ENCODE measurements around the gene OGFOD1. TPM values are rescaled to one million over a fixed set of nuclear protein-coding genes. Genes with fewer than 3 reads are reported as not detected.

Gene OGFOD1
- total RNA-seq, 1 donor from 2014 or later: 21.4 TPM

GRCh38 chr16:56491657-56492261, 40.4 kb downstream of the OGFOD1 start:
- Histone ChIP-seq H3K4me3 (ENCODE audit: low read length in 3 of 3) (no peak overlapping the region), H3K27me3 (ENCODE audit: control insufficient read depth in 3 of 3, insufficient read depth in 3 of 3, low read length in 3 of 3) (no peaks in the 10 kb centered on the region), H3K27ac (ENCODE audit: low read depth, low read length) (no peak overlapping the region), H3K9me3 (ENCODE audit: control insufficient read depth in 3 of 3, low read length in 3 of 3) (no peaks in the 10 kb centered on the region), H3K4me1 (ENCODE audit: control insufficient read depth in 3 of 3, insufficient read depth in 3 of 3, low read length in 3 of 3) (no peaks in the 10 kb centered on the region), H3K36me3 (ENCODE audit: control insufficient read depth in 3 of 3, insufficient read depth in 3 of 3, low read length in 3 of 3) (peaks cover 7 to 22% (median 10%) of the 10 kb centered on the region in 3 donors), H3K9ac (ENCODE audit: low read depth in 1 of 3, low read length in 3 of 3) (no peak overlapping the region)

GRCh38 chr16:56493126-56493525, 41.8 kb downstream of the OGFOD1 start:
- H3K9me3 ChIP-seq (ENCODE audit: control insufficient read depth in 3 of 3, low read length in 3 of 3): no peaks in the 10 kb centered on the region
- no peak overlapping the region for H3K27ac ChIP-seq (ENCODE audit: low read depth, low read length)
- H3K27me3 ChIP-seq (ENCODE audit: control insufficient read depth in 3 of 3, insufficient read depth in 3 of 3, low read length in 3 of 3): no peaks in the 10 kb centered on the region
- peaks cover 10 to 28% (median 23%) of the 10 kb centered on the region in 3 donors for H3K36me3 ChIP-seq (ENCODE audit: control insufficient read depth in 3 of 3, insufficient read depth in 3 of 3, low read length in 3 of 3)
- H3K4me3 ChIP-seq (ENCODE audit: low read length in 3 of 3): no peak overlapping the region
- no peak overlapping the region for H3K9ac ChIP-seq (ENCODE audit: low read depth in 1 of 3, low read length in 3 of 3)
- H3K4me1 ChIP-seq (ENCODE audit: control insufficient read depth in 3 of 3, insufficient read depth in 3 of 3, low read length in 3 of 3): no peaks in the 10 kb centered on the region

GRCh38 chr16:56493815-56494214, 42.5 kb downstream of the OGFOD1 start:
- H3K36me3 ChIP-seq (ENCODE audit: control insufficient read depth in 3 of 3, insufficient read depth in 3 of 3, low read length in 3 of 3): peaks cover 11 to 35% (median 30%) of the 10 kb centered on the region in 3 donors
- H3K4me3 ChIP-seq (ENCODE audit: low read length in 3 of 3): no peak overlapping the region
- no peaks in the 10 kb centered on the region for H3K4me1 ChIP-seq (ENCODE audit: control insufficient read depth in 3 of 3, insufficient read depth in 3 of 3, low read length in 3 of 3)
- no peak overlapping the region for H3K9ac ChIP-seq (ENCODE audit: low read depth in 1 of 3, low read length in 3 of 3)
- H3K27me3 ChIP-seq (ENCODE audit: control insufficient read depth in 3 of 3, insufficient read depth in 3 of 3, low read length in 3 of 3): no peaks in the 10 kb centered on the region
- H3K9me3 ChIP-seq (ENCODE audit: control insufficient read depth in 3 of 3, low read length in 3 of 3): no peaks in the 10 kb centered on the region
- no peak overlapping the region for H3K27ac ChIP-seq (ENCODE audit: low read depth, low read length)

DNA sequence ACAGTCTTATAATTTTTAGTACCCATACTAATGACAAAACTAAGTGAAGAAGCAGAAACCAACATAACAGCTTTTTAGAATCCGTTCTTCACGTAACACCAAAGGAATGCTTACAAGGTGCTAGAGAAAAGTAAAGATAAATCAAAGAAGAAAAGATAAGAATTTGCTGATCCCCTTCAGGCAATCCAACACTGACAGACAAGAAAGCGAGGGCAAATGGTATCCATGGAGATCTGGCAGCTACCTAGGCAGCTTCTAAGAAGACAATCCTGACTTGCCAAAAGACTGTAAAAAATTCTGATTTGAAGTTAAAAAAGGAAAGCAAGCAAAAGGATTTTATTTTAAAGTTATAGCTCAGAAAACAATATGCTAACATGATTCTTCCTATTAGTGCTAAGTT, 53.8 kb downstream of the OGFOD1 start:
- Histone ChIP-seq H3K36me3 (ENCODE audit: control insufficient read depth in 3 of 3, insufficient read depth in 3 of 3, low read length in 3 of 3) (peaks cover 30 to 55% (median 35%) of the 10 kb centered on the region in 3 donors), H3K4me3 (ENCODE audit: low read length in 3 of 3) (no peak overlapping the region), H3K27me3 (ENCODE audit: control insufficient read depth in 3 of 3, insufficient read depth in 3 of 3, low read length in 3 of 3) (no peaks in the 10 kb centered on the region), H3K9me3 (ENCODE audit: control insufficient read depth in 3 of 3, low read length in 3 of 3) (no peaks in the 10 kb centered on the region), H3K27ac (ENCODE audit: low read depth, low read length) (no peak overlapping the region), H3K4me1 (ENCODE audit: control insufficient read depth in 3 of 3, insufficient read depth in 3 of 3, low read length in 3 of 3) (peaks cover 3% of the 10 kb centered on the region in 3 donors), H3K9ac (ENCODE audit: low read depth in 1 of 3, low read length in 3 of 3) (no peak overlapping the region)

GRCh38 chr16:56506941-56507340, 55.6 kb downstream of the OGFOD1 start:
- Histone ChIP-seq H3K4me1 (ENCODE audit: control insufficient read depth in 3 of 3, insufficient read depth in 3 of 3, low read length in 3 of 3) (peaks cover 3 to 10% (median 7%) of the 10 kb centered on the region in 3 donors), H3K9me3 (ENCODE audit: control insufficient read depth in 3 of 3, low read length in 3 of 3) (no peaks in the 10 kb centered on the region), H3K27ac (ENCODE audit: low read depth, low read length) (no peak overlapping the region), H3K4me3 (ENCODE audit: low read length in 3 of 3) (no peak overlapping the region), H3K27me3 (ENCODE audit: control insufficient read depth in 3 of 3, insufficient read depth in 3 of 3, low read length in 3 of 3) (no peaks in the 10 kb centered on the region), H3K9ac (ENCODE audit: low read depth in 1 of 3, low read length in 3 of 3) (no peak overlapping the region), H3K36me3 (ENCODE audit: control insufficient read depth in 3 of 3, insufficient read depth in 3 of 3, low read length in 3 of 3) (peaks cover 19 to 40% (median 26%) of the 10 kb centered on the region in 3 donors)

DNA sequence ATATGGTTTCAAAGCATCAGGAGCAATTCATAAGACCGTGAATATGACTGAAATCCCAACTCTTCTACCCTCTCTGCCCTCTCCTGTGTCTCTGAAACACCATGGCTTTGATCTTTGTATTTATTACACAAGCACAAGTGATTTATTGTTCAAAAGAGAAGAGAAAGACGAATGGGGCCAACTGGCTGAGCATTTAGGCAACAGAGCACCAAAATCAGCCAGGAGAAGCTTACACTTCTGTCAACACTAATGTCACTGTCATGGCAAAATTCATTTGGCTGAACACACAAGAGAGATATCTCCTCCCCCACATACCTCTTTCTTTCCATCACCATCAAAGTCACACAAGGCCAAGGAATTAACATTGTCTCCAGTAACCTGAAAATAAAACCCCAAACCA, 59.2 kb downstream of the OGFOD1 start:
- H3K27ac ChIP-seq (ENCODE audit: low read depth, low read length): no peak overlapping the region
- peaks cover 4 to 31% (median 19%) of the 10 kb centered on the region in 3 donors for H3K36me3 ChIP-seq (ENCODE audit: control insufficient read depth in 3 of 3, insufficient read depth in 3 of 3, low read length in 3 of 3)
- no peak overlapping the region for H3K4me3 ChIP-seq (ENCODE audit: low read length in 3 of 3)
- peaks cover 3 to 14% (median 9%) of the 10 kb centered on the region in 3 donors for H3K4me1 ChIP-seq (ENCODE audit: control insufficient read depth in 3 of 3, insufficient read depth in 3 of 3, low read length in 3 of 3)
- H3K9me3 ChIP-seq (ENCODE audit: control insufficient read depth in 3 of 3, low read length in 3 of 3): no peaks in the 10 kb centered on the region
- H3K9ac ChIP-seq (ENCODE audit: low read depth in 1 of 3, low read length in 3 of 3): no peak overlapping the region
- H3K27me3 ChIP-seq (ENCODE audit: control insufficient read depth in 3 of 3, insufficient read depth in 3 of 3, low read length in 3 of 3): no peaks in the 10 kb centered on the region

- no peak overlapping the region for H3K4me3 ChIP-seq (ENCODE audit: low read length in 3 of 3)
- no peaks in the 10 kb centered on the region for H3K27me3 ChIP-seq (ENCODE audit: control insufficient read depth in 3 of 3, insufficient read depth in 3 of 3, low read length in 3 of 3)
- H3K36me3 ChIP-seq (ENCODE audit: control insufficient read depth in 3 of 3, insufficient read depth in 3 of 3, low read length in 3 of 3): peaks cover 0 to 23% (median 16%) of the 10 kb centered on the region in 3 donors
- H3K9me3 ChIP-seq (ENCODE audit: control insufficient read depth in 3 of 3, low read length in 3 of 3): no peaks in the 10 kb centered on the region
- H3K9ac ChIP-seq (ENCODE audit: low read depth in 1 of 3, low read length in 3 of 3): no peak overlapping the region
- peaks cover 8 to 21% (median 9%) of the 10 kb centered on the region in 3 donors for H3K4me1 ChIP-seq (ENCODE audit: control insufficient read depth in 3 of 3, insufficient read depth in 3 of 3, low read length in 3 of 3)
- no peak overlapping the region for H3K27ac ChIP-seq (ENCODE audit: low read depth, low read length)
These were observed 60.7 kb downstream of the OGFOD1 start for GRCh38 chr16:56512025-56512424.

GRCh38 chr16:56513091-56513490, 61.7 kb downstream of the OGFOD1 start:
- H3K9ac ChIP-seq (ENCODE audit: low read depth in 1 of 3, low read length in 3 of 3): no peak overlapping the region
- peaks cover 15 to 31% (median 18%) of the 10 kb centered on the region in 3 donors for H3K4me1 ChIP-seq (ENCODE audit: control insufficient read depth in 3 of 3, insufficient read depth in 3 of 3, low read length in 3 of 3)
- no peak overlapping the region for H3K4me3 ChIP-seq (ENCODE audit: low read length in 3 of 3)
- peaks cover 0 to 22% (median 16%) of the 10 kb centered on the region in 3 donors for H3K36me3 ChIP-seq (ENCODE audit: control insufficient read depth in 3 of 3, insufficient read depth in 3 of 3, low read length in 3 of 3)
- no peaks in the 10 kb centered on the region for H3K27me3 ChIP-seq (ENCODE audit: control insufficient read depth in 3 of 3, insufficient read depth in 3 of 3, low read length in 3 of 3)
- H3K9me3 ChIP-seq (ENCODE audit: control insufficient read depth in 3 of 3, low read length in 3 of 3): no peaks in the 10 kb centered on the region
- no peak overlapping the region for H3K27ac ChIP-seq (ENCODE audit: low read depth, low read length)

DNA sequence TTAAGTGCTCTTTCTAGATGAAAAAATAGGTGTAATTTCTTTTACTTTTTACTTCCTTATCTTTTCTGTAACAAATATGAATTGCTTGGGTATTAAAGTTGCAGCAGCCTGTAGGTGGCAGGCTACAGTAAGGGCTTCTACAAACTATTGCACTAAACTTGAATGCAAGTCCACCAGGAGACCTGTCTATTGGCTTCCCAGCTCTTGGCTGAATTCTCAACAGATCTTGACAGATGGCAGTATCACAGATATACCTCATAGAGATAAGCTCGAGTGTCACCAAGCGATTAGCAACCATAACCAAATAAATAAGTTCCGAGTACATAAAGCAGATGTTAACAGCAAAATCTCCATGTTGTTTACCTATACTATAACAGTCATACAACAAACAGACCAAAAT, 62.6 kb downstream of the OGFOD1 start:
- no peak overlapping the region for H3K27ac ChIP-seq (ENCODE audit: low read depth, low read length)

GRCh38 chr16:56514845-56515244, 63.5 kb downstream of the OGFOD1 start:
- Histone ChIP-seq H3K4me3 (ENCODE audit: low read length in 3 of 3) (no peak overlapping the region), H3K27ac (ENCODE audit: low read depth, low read length) (no peak overlapping the region), H3K27me3 (ENCODE audit: control insufficient read depth in 3 of 3, insufficient read depth in 3 of 3, low read length in 3 of 3) (no peaks in the 10 kb centered on the region), H3K9ac (ENCODE audit: low read depth in 1 of 3, low read length in 3 of 3) (no peak overlapping the region), H3K36me3 (ENCODE audit: control insufficient read depth in 3 of 3, insufficient read depth in 3 of 3, low read length in 3 of 3) (peaks cover 0 to 9% (median 8%) of the 10 kb centered on the region in 3 donors), H3K9me3 (ENCODE audit: control insufficient read depth in 3 of 3, low read length in 3 of 3) (no peaks in the 10 kb centered on the region), H3K4me1 (ENCODE audit: control insufficient read depth in 3 of 3, insufficient read depth in 3 of 3, low read length in 3 of 3) (peaks cover 28 to 48% (median 30%) of the 10 kb centered on the region in 3 donors)

More for the DNA sequence above, 62.6 kb downstream of the OGFOD1 start:
- Histone ChIP-seq H3K9me3 (ENCODE audit: control insufficient read depth in 3 of 3, low read length in 3 of 3) (no peaks in the 10 kb centered on the region), H3K9ac (ENCODE audit: low read depth in 1 of 3, low read length in 3 of 3) (no peak overlapping the region), H3K27me3 (ENCODE audit: control insufficient read depth in 3 of 3, insufficient read depth in 3 of 3, low read length in 3 of 3) (no peaks in the 10 kb centered on the region), H3K36me3 (ENCODE audit: control insufficient read depth in 3 of 3, insufficient read depth in 3 of 3, low read length in 3 of 3) (peaks cover 0 to 15% (median 12%) of the 10 kb centered on the region in 3 donors), H3K4me3 (ENCODE audit: low read length in 3 of 3) (no peak overlapping the region), H3K4me1 (ENCODE audit: control insufficient read depth in 3 of 3, insufficient read depth in 3 of 3, low read length in 3 of 3) (peaks cover 24 to 40% (median 27%) of the 10 kb centered on the region in 3 donors)
